Stimulated activated naive CD8-positive, alpha-beta T cell treated with anti-CD3 and anti-CD28 coated beads, Interleukin-15, Interleukin-2, amounts not matched to agents 100 ng/mL and 50 ng/mL, for 24 hours (primary cell): ENCODE data around the gene CHRND.

Experiments
- H3K27ac Mint-ChIP-seq: one replicate; pipeline ENCODE4 v1.8.0; 2021; ENCODE audit warnings: mild to moderate bottlenecking, mixed read lengths
- H3K27me3 Mint-ChIP-seq: one replicate; pipeline ENCODE4 v1.8.0; 2021; ENCODE audit warnings: mixed read lengths
- H3K36me3 Mint-ChIP-seq: one replicate; pipeline ENCODE4 v1.8.0; 2021; ENCODE audit warnings: low read depth, mixed read lengths
- H3K4me1 Mint-ChIP-seq: one replicate; pipeline ENCODE4 v1.8.0; 2021; ENCODE audit warnings: low read depth, mixed read lengths
- H3K4me3 Mint-ChIP-seq: one replicate; pipeline ENCODE4 v1.8.0; 2021; ENCODE audit warnings: mild to moderate bottlenecking, mixed read lengths
- H3K9me3 Mint-ChIP-seq: one replicate; pipeline ENCODE4 v1.8.0; 2021; ENCODE audit warnings: mixed read lengths

Gene CHRND

GRCh38 chr2:232508251-232508650 is 17.7 kb upstream of the CHRND start:
- no peaks in the 10 kb centered on the region for H3K36me3 Mint-ChIP-seq
- H3K9me3 Mint-ChIP-seq, result no peaks in the 10 kb centered on the region
- no peak overlapping the region for H3K27ac Mint-ChIP-seq
- H3K27me3 Mint-ChIP-seq, result peaks cover 19% of the 10 kb centered on the region
- peaks cover 10% of the 10 kb centered on the region for H3K4me1 Mint-ChIP-seq
- no peak overlapping the region for H3K4me3 Mint-ChIP-seq

- Mint-ChIP-seq H3K27ac (no peak overlapping the region), H3K27me3 (peaks cover 4% of the 10 kb centered on the region), H3K9me3 (no peaks in the 10 kb centered on the region)
These were observed 14.5 kb upstream of the CHRND start for GRCh38 chr2:232511336-232511890.

GRCh38 chr2:232512602-232513001 is 13.4 kb upstream of the CHRND start:
- Mint-ChIP-seq H3K4me1 (no peaks in the 10 kb centered on the region), H3K36me3 (no peaks in the 10 kb centered on the region), H3K4me3 (no peak overlapping the region), H3K27me3 (peaks cover 7% of the 10 kb centered on the region), H3K9me3 (no peaks in the 10 kb centered on the region), H3K27ac (no peak overlapping the region)

More at GRCh38 chr2:232511336-232511890, 14.5 kb upstream of the CHRND start:
- H3K4me1 Mint-ChIP-seq, result no peaks in the 10 kb centered on the region
- H3K36me3 Mint-ChIP-seq, result no peaks in the 10 kb centered on the region
- no peak overlapping the region for H3K4me3 Mint-ChIP-seq

- peaks cover 7% of the 10 kb centered on the region for H3K27me3 Mint-ChIP-seq
- H3K36me3 Mint-ChIP-seq, result no peaks in the 10 kb centered on the region
- no peaks in the 10 kb centered on the region for H3K4me1 Mint-ChIP-seq
- H3K9me3 Mint-ChIP-seq, result no peaks in the 10 kb centered on the region
- H3K27ac Mint-ChIP-seq, result no peak overlapping the region
- H3K4me3 Mint-ChIP-seq, result no peak overlapping the region
These were observed 12.6 kb upstream of the CHRND start for GRCh38 chr2:232513353-232513752.

GRCh38 chr2:232515639-232516038 is 10.3 kb upstream of the CHRND start:
- H3K27ac Mint-ChIP-seq, result no peak overlapping the region
- no peak overlapping the region for H3K4me3 Mint-ChIP-seq
- peaks cover 14% of the 10 kb centered on the region for H3K27me3 Mint-ChIP-seq
- H3K4me1 Mint-ChIP-seq, result no peaks in the 10 kb centered on the region
- no peaks in the 10 kb centered on the region for H3K9me3 Mint-ChIP-seq
- no peaks in the 10 kb centered on the region for H3K36me3 Mint-ChIP-seq

- Mint-ChIP-seq H3K36me3 (no peaks in the 10 kb centered on the region), H3K27ac (no peak overlapping the region), H3K4me3 (no peak overlapping the region), H3K9me3 (no peaks in the 10 kb centered on the region), H3K27me3 (peaks cover 20% of the 10 kb centered on the region), H3K4me1 (peaks cover 2% of the 10 kb centered on the region)
These were observed 9.4 kb upstream of the CHRND start for GRCh38 chr2:232516551-232516950.

GRCh38 chr2:232518844-232519243 is 7.1 kb upstream of the CHRND start:
- Mint-ChIP-seq H3K4me1 (peaks cover 9% of the 10 kb centered on the region), H3K9me3 (no peaks in the 10 kb centered on the region), H3K4me3 (no peak overlapping the region), H3K36me3 (no peaks in the 10 kb centered on the region), H3K27ac (no peak overlapping the region), H3K27me3 (peaks cover 28% of the 10 kb centered on the region)

- H3K4me1 Mint-ChIP-seq, result peaks cover 9% of the 10 kb centered on the region
- no peak within 1 kb of the TSS for H3K4me3 Mint-ChIP-seq
- no peaks in the 10 kb centered on the region for H3K9me3 Mint-ChIP-seq
- H3K27me3 Mint-ChIP-seq, result peaks cover 34% of the 10 kb centered on the region
- H3K36me3 Mint-ChIP-seq, result no peaks in the 10 kb centered on the region
- H3K27ac Mint-ChIP-seq, result no peak within 1 kb of the TSS
These were observed 6.2 kb upstream of the CHRND start, which contains the start of gene PRSS56 for GRCh38 chr2:232519581-232520438. Gene PRSS56, plus strand, starts transcription at chr2:232520388. Its CDS starts 211 bp downstream, at chr2:232520599.

- Mint-ChIP-seq H3K4me1 (peaks cover 9% of the 10 kb centered on the region), H3K4me3 (no peak overlapping the region), H3K9me3 (no peaks in the 10 kb centered on the region), H3K27ac (no peak overlapping the region), H3K36me3 (no peaks in the 10 kb centered on the region), H3K27me3 (peaks cover 34% of the 10 kb centered on the region)
These were observed 5.5 kb upstream of the CHRND start for GRCh38 chr2:232520489-232520888.

- H3K27me3 Mint-ChIP-seq, result peaks cover 34% of the 10 kb centered on the region
These were observed 4.9 kb upstream of the CHRND start for GRCh38 chr2:232521098-232521497.

GRCh38 chr2:232521959-232522622 is 3.9 kb upstream of the CHRND start:
- Mint-ChIP-seq H3K9me3 (no peaks in the 10 kb centered on the region), H3K36me3 (no peaks in the 10 kb centered on the region), H3K27me3 (peaks cover 32% of the 10 kb centered on the region), H3K4me3 (no peak overlapping the region), H3K27ac (no peak overlapping the region), H3K4me1 (peaks cover 9% of the 10 kb centered on the region)

More at GRCh38 chr2:232521098-232521497, 4.9 kb upstream of the CHRND start:
- Mint-ChIP-seq H3K9me3 (no peaks in the 10 kb centered on the region), H3K27ac (no peak overlapping the region), H3K36me3 (no peaks in the 10 kb centered on the region), H3K4me1 (peaks cover 9% of the 10 kb centered on the region), H3K4me3 (no peak overlapping the region)

GRCh38 chr2:232522623-232523401 is 3.1 kb upstream of the CHRND start:
- no peak overlapping the region for H3K4me3 Mint-ChIP-seq
- peaks cover 31% of the 10 kb centered on the region for H3K27me3 Mint-ChIP-seq
- H3K36me3 Mint-ChIP-seq, result no peaks in the 10 kb centered on the region
- H3K9me3 Mint-ChIP-seq, result no peaks in the 10 kb centered on the region
- H3K27ac Mint-ChIP-seq, result no peak overlapping the region
- H3K4me1 Mint-ChIP-seq, result peaks cover 9% of the 10 kb centered on the region

- Mint-ChIP-seq H3K4me1 (peaks cover 11% of the 10 kb centered on the region), H3K27ac (no peak overlapping the region), H3K27me3 (peaks cover 33% of the 10 kb centered on the region), H3K4me3 (no peak overlapping the region), H3K9me3 (no peaks in the 10 kb centered on the region), H3K36me3 (no peaks in the 10 kb centered on the region)
These were observed 2.6 kb upstream of the CHRND start for GRCh38 chr2:232523402-232523681.

- Mint-ChIP-seq H3K9me3 (no peaks in the 10 kb centered on the region), H3K4me3 (no peak overlapping the region), H3K27me3 (peaks cover 38% of the 10 kb centered on the region), H3K36me3 (no peaks in the 10 kb centered on the region), H3K4me1 (peaks cover 17% of the 10 kb centered on the region), H3K27ac (no peak overlapping the region)
These were observed 2.0 kb upstream of the CHRND start for GRCh38 chr2:232523682-232524597.
